HEK293T (cell line): ENCODE data around the gene ZNF608.

Experiments
- CTCF ChIA-PET: fragments of 350-600 bp; formaldehyde crosslinking; extraction: SDS; loops from one replicate; lab custom pipeline; 2021; ENCODE audit warnings: antibody characterized with exemption, inconsistent platforms; lab: Yijun Ruan, JAX
- POLR2A ChIA-PET: fragments of 350-600 bp; formaldehyde crosslinking; extraction: SDS; loops from one replicate; lab custom pipeline; 2020; ENCODE audit warnings: antibody characterized with exemption, inconsistent platforms; lab: Yijun Ruan, JAX
- DNase-seq: peaks from one replicate; pipeline ENCODE4 v3.0.0; 2012; ENCODE audit warnings: mixed read lengths; ENCODE audit errors: extremely low spot score
- ARNT ChIP-seq: fragments of 450-650 bp; IDR thresholded peaks from 2 replicates; pipeline ENCODE4 v1.6.1; 2017; ENCODE audit warnings: mild to moderate bottlenecking
- BHLHE40 ChIP-seq: fragments of 450-650 bp; IDR thresholded peaks from 2 replicates; pipeline ENCODE4 v1.6.1; 2016; ENCODE audit warnings: mild to moderate bottlenecking, moderate library complexity, borderline replicate concordance
- CTBP1 ChIP-seq: fragments of 450-650 bp; IDR thresholded peaks from 2 replicates; pipeline ENCODE4 v1.6.1; 2016; ENCODE audit warnings: borderline replicate concordance
- ELF4 ChIP-seq: fragments of 450-650 bp; IDR thresholded peaks from 2 replicates; pipeline ENCODE4 v1.6.1; 2017; ENCODE audit warnings: antibody characterized with exemption
- FOXA1 ChIP-seq: fragments of 450-650 bp; IDR thresholded peaks from 2 replicates; pipeline ENCODE4 v1.6.1; 2016; ENCODE audit warnings: mild to moderate bottlenecking
- FOXK2 ChIP-seq: fragments of 450-650 bp; IDR thresholded peaks from 2 replicates; pipeline ENCODE4 v1.6.1; 2016; ENCODE audit warnings: mild to moderate bottlenecking
- FOXM1 ChIP-seq: fragments of 450-650 bp; IDR thresholded peaks from 2 replicates; pipeline ENCODE4 v1.6.1; 2017; ENCODE audit warnings: mild to moderate bottlenecking, borderline replicate concordance
- HDGF ChIP-seq: fragments of 450-650 bp; IDR thresholded peaks from 2 replicates; pipeline ENCODE4 v1.6.1; 2017; ENCODE audit warnings: antibody characterized with exemption, borderline replicate concordance
- L3MBTL2 ChIP-seq: fragments of 450-650 bp; conservative IDR thresholded peaks from 2 replicates; pipeline ENCODE4 v1.6.1; 2016; ENCODE audit warnings: mild to moderate bottlenecking
- LEF1 ChIP-seq: fragments of 450-650 bp; IDR thresholded peaks from 2 replicates; pipeline ENCODE4 v1.6.1; 2017; ENCODE audit warnings: mild to moderate bottlenecking, borderline replicate concordance
- NFRKB ChIP-seq: fragments of 450-650 bp; IDR thresholded peaks from 2 replicates; pipeline ENCODE4 v1.6.1; 2016; ENCODE audit warnings: mild to moderate bottlenecking, moderate library complexity
- PKNOX1 ChIP-seq: fragments of 450-650 bp; IDR thresholded peaks from 2 replicates; pipeline ENCODE4 v1.6.1; 2016
- SUZ12 ChIP-seq: fragments of 450-650 bp; IDR thresholded peaks from 2 replicates; pipeline ENCODE4 v1.6.1; 2016; ENCODE audit warnings: mild to moderate bottlenecking
- TARDBP ChIP-seq: fragments of 450-650 bp; IDR thresholded peaks from 2 replicates; pipeline ENCODE4 v1.6.1; 2016
- ZNF384 ChIP-seq: fragments of 450-650 bp; IDR thresholded peaks from 2 replicates; pipeline ENCODE4 v1.6.1; 2016

ZNF608 gene

GRCh38 chr5:124754206-124754927, 7.9 kb upstream of the ZNF608 start:
- ChIA-PET CTCF (no interaction called here), POLR2A (interaction anchor here (1.7 kb wide), 1 partner anchor 65 kb away, joined by 3 read pairs; no protein-coding TSS in a partner anchor)
- TF ChIP-seq ZNF384 (peak; percentile 60; the same call in 1 of the 2 replicates), NFRKB (no peak)
- no peak for DNase-seq

- TF ChIP-seq PKNOX1 (no peak), ARNT (no peak), TARDBP (no peak), L3MBTL2 (no peak), LEF1 (no peak), ZNF384 (no peak), FOXK2 (no peak), NFRKB (no peak), BHLHE40 (no peak)
- POLR2A ChIA-PET, result no interaction called here
- CTCF ChIA-PET, result no interaction called here
- no peak for DNase-seq
Observed at GRCh38 chr5:124752854-124753720, 6.6 kb upstream of the ZNF608 start.

GRCh38 chr5:124751031-124751430, 4.6 kb upstream of the ZNF608 start:
- ChIA-PET CTCF (no interaction called here), POLR2A (interaction anchor here (1.3 kb wide), 1 partner anchor 40 kb away, joined by 3 read pairs; no protein-coding TSS in a partner anchor)
- DNase-seq, result no peak
- TF ChIP-seq FOXA1 (no peak), FOXM1 (no peak), TARDBP (no peak), BHLHE40 (no peak), NFRKB (no peak), ARNT (no peak), CTBP1 (no peak), FOXK2 (no peak), PKNOX1 (no peak), ZNF384 (no peak), L3MBTL2 (no peak), ELF4 (no peak), SUZ12 (no peak)

GRCh38 chr5:124748687-124749594, 2.5 kb upstream of the ZNF608 start:
- ChIA-PET CTCF (interaction anchor here (0.5 to 0.7 kb wide), 2 partner anchors 36 to 149 kb away, joined by 3 read pairs; no protein-coding TSS in a partner anchor), POLR2A (interaction anchor here (0.5 to 5.5 kb wide), 53 partner anchors 9 to 1253 kb away, joined by 3 to 50 read pairs (median 4); no protein-coding TSS in a partner anchor)
- DNase-seq, result peak; percentile 74

More at GRCh38 chr5:124748687-124749594, 2.5 kb upstream of the ZNF608 start:
- TF ChIP-seq ARNT (no peak), PKNOX1 (no peak), FOXK2 (0 out of 2 replicates have a peak, but pooled peaks have one; percentile 53), HDGF (no peak), ZNF384 (peak; percentile 95), ELF4 (no peak), L3MBTL2 (no peak)
